ENCODE data around the gene FFAR3.

DNA sequence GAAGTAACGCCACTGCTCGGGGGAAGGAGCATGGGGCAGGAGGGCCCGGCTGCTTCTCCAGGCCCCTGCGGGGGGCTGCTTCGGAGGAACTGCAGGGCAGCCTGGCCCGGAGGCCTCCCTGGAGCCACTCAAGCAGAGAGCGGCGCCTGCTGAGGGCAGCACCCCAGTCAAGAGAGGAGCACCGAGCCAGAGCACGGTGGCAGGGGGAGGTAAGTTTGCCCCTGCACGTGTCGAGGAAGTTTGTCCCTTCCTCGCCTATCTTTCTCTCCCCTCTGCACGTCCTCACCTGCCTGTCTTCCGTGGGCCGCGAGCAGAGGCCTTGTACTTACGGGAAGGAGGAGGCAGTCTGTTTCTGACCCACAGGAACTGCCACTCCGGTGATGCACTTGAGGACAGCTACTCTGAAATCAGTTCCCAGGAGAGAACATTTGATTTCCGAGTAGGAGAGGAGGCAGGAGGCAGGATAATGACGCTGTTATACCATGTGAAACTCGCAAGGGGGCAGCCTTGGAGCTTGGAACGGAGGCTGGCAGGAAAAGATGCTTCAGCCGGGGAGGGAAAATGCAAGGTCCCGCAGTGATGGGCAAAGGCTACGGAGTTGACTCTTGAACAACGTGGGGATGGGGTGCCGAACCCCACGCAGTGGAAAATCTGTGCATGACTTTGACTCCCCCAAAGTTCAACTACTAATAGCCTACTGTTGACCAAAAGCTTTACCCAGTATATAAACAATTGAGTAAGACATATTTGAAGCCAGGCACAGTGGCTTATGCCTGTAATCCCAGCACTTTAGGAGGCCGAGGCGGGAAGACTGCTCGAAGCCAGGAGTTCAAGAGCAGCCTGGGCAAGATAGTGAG, 5.6 kb upstream of the FFAR3 start:
- TF ChIP-seq, protein P1, sequence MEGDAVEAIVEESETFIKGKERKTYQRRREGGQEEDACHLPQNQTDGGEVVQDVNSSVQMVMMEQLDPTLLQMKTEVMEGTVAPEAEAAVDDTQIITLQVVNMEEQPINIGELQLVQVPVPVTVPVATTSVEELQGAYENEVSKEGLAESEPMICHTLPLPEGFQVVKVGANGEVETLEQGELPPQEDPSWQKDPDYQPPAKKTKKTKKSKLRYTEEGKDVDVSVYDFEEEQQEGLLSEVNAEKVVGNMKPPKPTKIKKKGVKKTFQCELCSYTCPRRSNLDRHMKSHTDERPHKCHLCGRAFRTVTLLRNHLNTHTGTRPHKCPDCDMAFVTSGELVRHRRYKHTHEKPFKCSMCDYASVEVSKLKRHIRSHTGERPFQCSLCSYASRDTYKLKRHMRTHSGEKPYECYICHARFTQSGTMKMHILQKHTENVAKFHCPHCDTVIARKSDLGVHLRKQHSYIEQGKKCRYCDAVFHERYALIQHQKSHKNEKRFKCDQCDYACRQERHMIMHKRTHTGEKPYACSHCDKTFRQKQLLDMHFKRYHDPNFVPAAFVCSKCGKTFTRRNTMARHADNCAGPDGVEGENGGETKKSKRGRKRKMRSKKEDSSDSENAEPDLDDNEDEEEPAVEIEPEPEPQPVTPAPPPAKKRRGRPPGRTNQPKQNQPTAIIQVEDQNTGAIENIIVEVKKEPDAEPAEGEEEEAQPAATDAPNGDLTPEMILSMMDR (IDR thresholded peaks at IDR 0.05), result peak; percentile 75 to 95 (median 90)
- no peak for TF ChIP-seq POLR2A (IDR thresholded peaks at IDR 0.05)
